Mucosa of descending colon (tissue), 3 donors: ENCODE results near the gene ATG13. TPM values are rescaled to one million over a fixed set of nuclear protein-coding genes. Genes with fewer than 3 reads are reported as not detected.

ENCODE experiments used
- ATAC-seq: fragments of 200-7000 bp; cut with Tn5 transposase; one replicate; pipeline ENCODE4 v1.9.1; 2020; ENCODE audit warnings: mild to moderate bottlenecking, moderate library complexity
- DNase-seq, 3 donors: peaks; one replicate each; pipeline ENCODE4 v3.0.0-alpha.2; 2020
- H3K36me3 ChIP-seq: fragments of 200-600 bp; one replicate; pipeline ENCODE4 v1.8.0; 2021; ENCODE audit warnings: low read depth, mild to moderate bottlenecking
- H3K4me1 ChIP-seq: fragments of 200-600 bp; one replicate; pipeline ENCODE4 v1.8.0; 2021; ENCODE audit warnings: low read depth, mild to moderate bottlenecking
- H3K4me3 ChIP-seq: fragments of 200-600 bp; one replicate; pipeline ENCODE4 v1.8.0; 2021; ENCODE audit warnings: mild to moderate bottlenecking
- H3K9me3 ChIP-seq: fragments of 200-600 bp; one replicate; pipeline ENCODE4 v1.8.0; 2021; ENCODE audit warnings: mild to moderate bottlenecking
- intact Hi-C, 2 donors: fragments of 100-400 bp; cut with DNase I in 1 of 2; cut with micrococcal nuclease in 1 of 2; formaldehyde crosslinking; loops; one replicate each; pipeline versions ENCODE4 v1.11.0 to v1.11.1; 2022; cut with DNase I, micrococcal nuclease
- total RNA-seq, 3 donors: library from RNA; stranded (reverse); fragmentation: NEBNext Ultra II Directional in 2 of 3; extraction: Animal tissue kit (Norgen Biotek cat#: 25700) in 2 of 3; gene quantifications; one replicate each; pipeline versions ENCODE4 v1.2.1 to v1.2.4, GENCODE V29; 2021 to 2023
- TF ChIP-seq, protein P1 (sequence below): fragments of 200-600 bp; IDR thresholded peaks from one replicate; pipeline ENCODE4 v1.8.0; 2022; ENCODE audit warnings: antibody characterized with exemption, mild to moderate bottlenecking
- donor health status: DM: no; HTN: no; CAD: no; lungs with moderate emphysema.
- donor health status: DM: no; HTN: no; CAD: no.
- donor health status: DM: no; HTN: yes; CAD: no.

ATG13 gene
- total RNA-seq, 3 donors from 2014 or later: 61.6 to 81.4 (median 62.3) TPM

GRCh38 chr11:46641639-46642038 lies 24.3 kb downstream of the ATG13 start:
- TF ChIP-seq, protein P1, sequence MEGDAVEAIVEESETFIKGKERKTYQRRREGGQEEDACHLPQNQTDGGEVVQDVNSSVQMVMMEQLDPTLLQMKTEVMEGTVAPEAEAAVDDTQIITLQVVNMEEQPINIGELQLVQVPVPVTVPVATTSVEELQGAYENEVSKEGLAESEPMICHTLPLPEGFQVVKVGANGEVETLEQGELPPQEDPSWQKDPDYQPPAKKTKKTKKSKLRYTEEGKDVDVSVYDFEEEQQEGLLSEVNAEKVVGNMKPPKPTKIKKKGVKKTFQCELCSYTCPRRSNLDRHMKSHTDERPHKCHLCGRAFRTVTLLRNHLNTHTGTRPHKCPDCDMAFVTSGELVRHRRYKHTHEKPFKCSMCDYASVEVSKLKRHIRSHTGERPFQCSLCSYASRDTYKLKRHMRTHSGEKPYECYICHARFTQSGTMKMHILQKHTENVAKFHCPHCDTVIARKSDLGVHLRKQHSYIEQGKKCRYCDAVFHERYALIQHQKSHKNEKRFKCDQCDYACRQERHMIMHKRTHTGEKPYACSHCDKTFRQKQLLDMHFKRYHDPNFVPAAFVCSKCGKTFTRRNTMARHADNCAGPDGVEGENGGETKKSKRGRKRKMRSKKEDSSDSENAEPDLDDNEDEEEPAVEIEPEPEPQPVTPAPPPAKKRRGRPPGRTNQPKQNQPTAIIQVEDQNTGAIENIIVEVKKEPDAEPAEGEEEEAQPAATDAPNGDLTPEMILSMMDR: no peak
- Histone ChIP-seq H3K4me1 (no peaks in the 10 kb centered on the region), H3K36me3 (no peaks in the 10 kb centered on the region), H3K4me3 (no peak overlapping the region), H3K9me3 (no peaks in the 10 kb centered on the region)
- intact Hi-C loops: no loop called here
- no peak for DNase-seq
- ATAC-seq: no peak

DNA sequence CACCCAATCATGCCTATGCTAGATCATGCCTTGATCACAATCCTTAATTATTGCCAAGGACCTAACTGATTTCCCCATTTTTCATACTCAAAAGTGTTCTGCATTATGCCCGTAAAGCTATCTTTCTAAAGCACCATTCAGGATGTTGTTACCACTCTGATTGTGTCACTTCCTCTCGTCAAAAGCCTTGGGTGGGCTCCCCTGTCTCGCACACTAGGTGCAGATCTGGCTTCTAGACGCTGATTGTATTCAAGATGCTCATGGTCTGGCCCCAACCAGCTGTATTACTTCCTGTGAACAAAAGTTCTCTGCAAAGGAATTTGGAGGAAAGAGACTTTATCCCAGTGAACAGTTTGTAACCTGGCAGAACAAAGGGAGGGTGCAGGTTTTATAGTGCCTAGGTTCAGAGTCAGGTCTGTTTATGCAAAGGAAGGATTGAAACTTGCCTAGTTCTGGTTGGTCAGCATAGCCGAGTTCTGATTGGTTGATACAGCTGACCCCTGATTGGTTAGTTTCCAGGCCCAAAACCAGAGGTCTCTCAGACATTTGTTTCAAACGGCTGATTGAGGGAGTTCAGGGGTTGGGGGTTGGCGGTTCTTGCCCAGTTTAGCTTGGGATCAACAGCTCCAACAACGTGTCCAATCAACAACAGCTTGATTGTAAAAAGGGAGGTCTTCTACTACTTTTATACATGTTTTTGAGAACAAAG lies 25.4 kb downstream of the ATG13 start:
- intact Hi-C loops: no loop called here
- TF ChIP-seq, protein P1: no peak
- Histone ChIP-seq H3K4me1 (no peaks in the 10 kb centered on the region), H3K4me3 (no peak overlapping the region), H3K36me3 (no peaks in the 10 kb centered on the region), H3K9me3 (no peaks in the 10 kb centered on the region)
- ATAC-seq: no peak
- no peak for DNase-seq

DNA sequence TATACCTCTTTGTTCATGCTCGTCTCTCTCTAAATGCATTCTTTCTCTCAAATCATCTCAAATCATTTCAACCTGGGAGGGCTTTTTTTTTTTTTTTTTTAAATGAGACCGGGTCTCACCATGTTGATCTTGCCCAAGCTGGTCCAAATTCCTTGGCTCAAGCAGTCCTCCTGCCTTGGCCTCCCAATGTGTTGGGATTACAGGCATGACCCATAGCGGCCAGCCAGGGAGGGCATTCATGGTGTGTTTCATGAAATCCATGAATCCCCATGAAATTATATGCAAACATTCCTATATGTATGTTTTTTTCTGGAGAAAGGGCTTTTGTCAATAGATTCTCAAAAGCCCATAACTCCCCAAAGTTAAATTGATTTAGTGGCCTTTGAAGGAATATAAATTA lies 26.2 kb downstream of the ATG13 start:
- intact Hi-C loops: no loop called here
- no peak for ATAC-seq

GRCh38 chr11:46643986-46644385 lies 26.6 kb downstream of the ATG13 start:
- Histone ChIP-seq H3K4me1 (no peaks in the 10 kb centered on the region), H3K4me3 (no peak overlapping the region), H3K36me3 (peaks cover 1% of the 10 kb centered on the region), H3K9me3 (no peaks in the 10 kb centered on the region)
- intact Hi-C loops: no loop called here
- DNase-seq (no peak), ATAC-seq (no peak)
- TF ChIP-seq, protein P1: no peak

More for the DNA sequence above, 26.2 kb downstream of the ATG13 start:
- Histone ChIP-seq H3K4me3 (no peak overlapping the region), H3K36me3 (no peaks in the 10 kb centered on the region), H3K4me1 (no peaks in the 10 kb centered on the region), H3K9me3 (no peaks in the 10 kb centered on the region)
- DNase-seq: no peak
- TF ChIP-seq, protein P1: no peak

GRCh38 chr11:46649180-46649738 lies 31.9 kb downstream of the ATG13 start:
- DNase-seq: peak in 1 of 3 donors; percentile 20
- intact Hi-C loops: no loop called here
- Histone ChIP-seq H3K4me3 (no peak overlapping the region), H3K36me3 (peaks cover 9% of the 10 kb centered on the region), H3K9me3 (no peaks in the 10 kb centered on the region), H3K4me1 (no peaks in the 10 kb centered on the region)
- peak; percentile 31 for ATAC-seq
- TF ChIP-seq, protein P1: no peak
